ENCODE data around the gene MRPL14.

GRCh38 chr6:44075647-44076355 is 51.5 kb downstream of the MRPL14 start:
- TF ChIP-seq CTCF (IDR thresholded peaks at IDR 0.05; ENCODE audit: low read length), result no peak
- TF ChIP-seq EZH2 (optimal IDR thresholded peaks at IDR 0.05; ENCODE audit: low read depth, low read length), result no peak
- TF ChIP-seq EZH2phosphoT487 (IDR thresholded peaks at IDR 0.05; ENCODE audit: low read length), result no peak

All from MM.1S (cell line).